Measurements from ENCODE around the gene CAPN7. TPM values are rescaled to one million over a fixed set of nuclear protein-coding genes. Genes with fewer than 3 reads are reported as not detected.

The CAPN7 gene
- total RNA-seq, 1 donor from 2014 or later = 49.4 TPM

DNA sequence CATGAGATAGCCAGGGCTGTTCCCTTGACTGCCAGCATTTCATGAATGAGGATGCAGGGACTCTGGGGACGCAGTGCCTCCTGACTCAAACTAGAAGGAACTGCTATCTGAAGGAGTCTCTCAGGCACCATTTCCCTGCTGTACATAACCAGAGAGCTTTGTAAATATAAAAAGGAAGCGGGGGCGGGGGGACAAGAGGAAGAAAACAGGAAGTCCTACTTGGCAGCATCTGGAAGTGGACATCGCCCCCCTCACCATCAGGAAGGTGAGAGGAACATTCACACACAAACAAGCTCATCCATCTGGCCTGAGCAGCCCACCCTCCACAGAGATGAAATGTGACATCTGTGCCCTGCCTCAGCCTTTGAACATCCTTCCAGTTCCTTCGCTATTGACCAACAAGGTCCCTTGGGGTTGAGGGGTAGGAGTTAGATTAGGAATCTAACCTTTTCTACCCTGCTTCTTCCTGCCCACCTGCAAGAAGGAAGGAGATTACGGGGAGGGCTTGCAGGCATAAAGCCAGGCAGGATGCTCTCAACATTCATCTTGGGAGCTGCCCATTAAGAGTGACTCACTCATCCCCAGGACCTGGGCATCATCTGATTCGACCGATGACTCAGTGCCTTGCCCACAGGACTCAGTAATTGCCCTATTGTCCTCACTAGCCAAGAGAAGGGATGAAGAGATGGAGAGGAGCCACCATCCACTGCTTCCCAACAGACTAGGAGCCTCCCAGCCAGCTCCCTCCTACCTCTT lies 94.5 kb downstream of the CAPN7 start:
- Histone ChIP-seq H3K36me3 (peaks cover 22% of the 10 kb centered on the region), H3K27ac (peak overlapping the region; percentile 11), H3K4me1 (peaks cover 63% of the 10 kb centered on the region), H3K9me3 (no peaks in the 10 kb centered on the region), H3K27me3 (ENCODE audit: low read depth) (no peaks in the 10 kb centered on the region), H3K4me3 (no peak overlapping the region)
- intact Hi-C loops (cut with DNase I) = no loop called here
- DNase-seq (no peak), ATAC-seq (peak; percentile 56 to 68)
- TF ChIP-seq, protein P1, sequence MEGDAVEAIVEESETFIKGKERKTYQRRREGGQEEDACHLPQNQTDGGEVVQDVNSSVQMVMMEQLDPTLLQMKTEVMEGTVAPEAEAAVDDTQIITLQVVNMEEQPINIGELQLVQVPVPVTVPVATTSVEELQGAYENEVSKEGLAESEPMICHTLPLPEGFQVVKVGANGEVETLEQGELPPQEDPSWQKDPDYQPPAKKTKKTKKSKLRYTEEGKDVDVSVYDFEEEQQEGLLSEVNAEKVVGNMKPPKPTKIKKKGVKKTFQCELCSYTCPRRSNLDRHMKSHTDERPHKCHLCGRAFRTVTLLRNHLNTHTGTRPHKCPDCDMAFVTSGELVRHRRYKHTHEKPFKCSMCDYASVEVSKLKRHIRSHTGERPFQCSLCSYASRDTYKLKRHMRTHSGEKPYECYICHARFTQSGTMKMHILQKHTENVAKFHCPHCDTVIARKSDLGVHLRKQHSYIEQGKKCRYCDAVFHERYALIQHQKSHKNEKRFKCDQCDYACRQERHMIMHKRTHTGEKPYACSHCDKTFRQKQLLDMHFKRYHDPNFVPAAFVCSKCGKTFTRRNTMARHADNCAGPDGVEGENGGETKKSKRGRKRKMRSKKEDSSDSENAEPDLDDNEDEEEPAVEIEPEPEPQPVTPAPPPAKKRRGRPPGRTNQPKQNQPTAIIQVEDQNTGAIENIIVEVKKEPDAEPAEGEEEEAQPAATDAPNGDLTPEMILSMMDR (IDR thresholded peaks at IDR 0.05) = peak; percentile 28

DNA sequence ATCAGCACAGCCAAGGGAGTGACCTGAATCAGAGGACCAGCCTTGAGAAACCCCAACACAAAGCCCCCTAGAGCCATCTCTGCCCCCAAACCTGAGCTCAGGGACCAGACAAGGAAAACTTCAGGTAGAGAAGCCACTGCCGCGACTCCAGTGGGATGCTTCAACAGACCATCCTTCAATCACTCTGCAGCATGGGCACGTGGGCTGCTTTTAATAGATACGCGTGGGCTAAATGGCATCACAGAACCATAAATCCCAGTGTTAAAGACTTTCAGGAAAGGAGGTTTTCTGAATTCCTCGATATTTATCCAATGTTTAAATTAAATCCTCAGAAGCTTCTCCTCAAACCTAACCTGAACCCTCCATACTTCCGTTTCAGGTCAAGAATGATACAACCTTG lies 95.7 kb downstream of the CAPN7 start:
- Histone ChIP-seq H3K4me3 (no peak overlapping the region), H3K4me1 (peaks cover 61% of the 10 kb centered on the region), H3K27me3 (ENCODE audit: low read depth) (no peaks in the 10 kb centered on the region), H3K9me3 (no peaks in the 10 kb centered on the region), H3K36me3 (peaks cover 22% of the 10 kb centered on the region), H3K27ac (no peak overlapping the region)
- ATAC-seq = no peak
- intact Hi-C loops (cut with DNase I) = no loop called here
- TF ChIP-seq, protein P1 (IDR thresholded peaks at IDR 0.05) = no peak
- DNase-seq = no peak

Other genes starting within 250 kb of the CAPN7 start
- gene MRPS25, start 140.9 kb upstream of the CAPN7 start, total RNA-seq = 73.5 TPM
- gene RBSN, start 107.1 kb upstream of the CAPN7 start, total RNA-seq = 29.7 TPM
- gene SH3BP5, start 126.3 kb downstream of the CAPN7 start, total RNA-seq = 106 TPM
- gene METTL6, start 221.3 kb downstream of the CAPN7 start, total RNA-seq = 18.1 TPM
- 25.6 TPM for gene EAF1, start 221.4 kb downstream of the CAPN7 start, total RNA-seq

All from lower lobe of right lung (tissue), 2 donors.